ENCODE results near the gene CTNNAL1.
A peak's percentile ranks its signal among the peaks of the same experiment; 100 is the strongest.
"Not testable (repeated sequence)": the region's sequence is repeated elsewhere in the genome, so short reads cannot be mapped to it uniquely, and the experiment has no call there.

Gene CTNNAL1

GRCh38 chr9:108921200-108921599, 92.1 kb downstream of the CTNNAL1 start:
- no peak for DNase-seq

DNA sequence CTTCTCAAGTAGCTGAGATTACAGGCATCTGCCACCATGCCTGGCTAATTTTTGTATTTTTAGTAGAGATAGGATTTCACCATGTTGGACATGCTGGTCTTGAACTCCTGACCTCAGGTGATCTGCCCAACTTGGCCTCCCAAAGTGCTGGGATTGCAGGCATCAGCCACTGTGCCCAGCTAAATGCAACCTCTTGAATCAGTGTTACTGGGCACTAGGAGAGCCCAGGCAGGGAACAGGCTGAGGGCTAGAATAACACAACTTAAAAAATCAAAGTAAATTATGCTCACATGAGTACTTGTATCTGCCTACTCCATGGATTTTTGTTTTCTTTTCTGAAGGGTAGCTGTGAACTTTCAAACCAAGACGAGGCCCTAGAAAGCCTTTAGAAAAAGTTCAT, 92.9 kb downstream of the CTNNAL1 start:
- not testable (repeated sequence) for DNase-seq

GRCh38 chr9:108919517-108919916, 93.8 kb downstream of the CTNNAL1 start:
- DNase-seq = no peak

DNA sequence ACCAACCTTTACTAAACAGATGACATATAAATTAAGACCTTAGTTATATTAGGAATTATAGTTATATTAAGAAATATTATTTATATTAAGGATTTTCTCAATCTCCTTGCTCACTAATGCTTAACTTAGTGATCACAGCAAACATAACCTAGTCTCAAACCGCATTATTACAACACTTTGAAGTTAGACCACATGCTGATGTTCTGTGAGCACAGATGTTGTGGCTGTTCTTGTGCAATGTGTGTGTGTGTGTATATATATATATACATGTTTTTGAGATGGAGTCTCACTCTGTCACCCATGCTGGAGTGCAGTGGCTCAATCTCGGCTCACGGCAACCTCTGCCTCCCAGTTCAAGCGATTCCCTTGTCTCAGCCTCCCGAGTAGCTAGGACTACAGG, 99.9 kb downstream of the CTNNAL1 start:
- DNase-seq = no peak

DNA sequence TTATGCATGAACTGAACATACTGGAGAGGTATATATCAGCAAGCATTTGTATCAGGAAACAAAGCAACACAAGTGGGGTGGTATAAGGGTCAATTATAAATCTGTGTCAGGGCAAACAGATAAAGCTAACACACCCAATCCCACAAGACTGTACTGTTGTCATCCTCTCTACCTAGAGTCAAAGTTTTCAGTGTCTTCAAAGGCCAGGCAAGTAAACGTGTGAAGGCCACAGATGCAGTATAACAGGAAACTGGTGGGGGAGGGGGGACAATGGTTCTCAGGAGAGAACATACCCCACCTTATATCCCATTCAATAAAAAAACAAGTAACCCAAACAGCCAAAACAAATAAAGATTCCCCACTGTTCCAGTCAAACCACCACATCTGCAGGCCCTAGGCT, 101.5 kb downstream of the CTNNAL1 start:
- peak; percentile 15 for DNase-seq

DNA sequence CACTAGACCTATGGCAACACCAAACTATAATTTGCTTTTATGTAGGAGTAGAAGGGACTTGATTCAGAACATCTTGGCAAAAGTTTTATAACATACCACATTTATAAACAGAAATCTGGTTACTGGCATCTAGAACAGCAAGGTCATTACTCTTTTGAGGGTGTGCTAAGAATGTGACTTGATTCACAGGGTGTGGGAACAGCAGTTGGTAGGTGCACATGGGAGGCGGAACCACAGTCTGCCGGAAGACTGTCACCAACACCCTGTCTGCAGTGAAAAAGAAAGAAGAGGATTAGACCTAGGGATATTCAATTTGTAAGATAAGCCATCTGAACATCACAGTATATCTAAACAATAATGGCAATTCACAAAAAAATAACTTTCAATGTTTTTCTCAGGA, 102.4 kb downstream of the CTNNAL1 start:
- no peak for DNase-seq

GRCh38 chr9:108910402-108910801, 102.9 kb downstream of the CTNNAL1 start:
- no peak for DNase-seq

DNA sequence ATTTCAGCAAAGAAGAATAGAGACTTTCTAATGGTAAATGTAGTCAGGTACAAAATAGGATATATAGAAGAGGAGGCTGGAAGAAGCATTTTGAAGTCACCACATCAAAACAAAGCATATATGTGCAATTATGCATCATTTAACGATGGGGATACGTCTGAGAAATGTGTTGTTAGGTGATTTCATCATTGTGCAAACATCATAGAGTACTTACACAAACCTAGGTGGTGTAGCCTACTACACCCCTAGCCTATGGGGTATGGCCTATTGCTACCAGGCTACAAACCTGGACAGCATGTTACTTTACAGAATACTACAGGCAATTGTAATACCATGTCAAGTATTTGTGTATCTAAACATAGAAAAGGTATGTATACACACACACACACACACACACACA, 107.8 kb downstream of the CTNNAL1 start:
- no peak for DNase-seq

GRCh38 chr9:108904161-108904560, 109.1 kb downstream of the CTNNAL1 start:
- DNase-seq = no peak

DNA sequence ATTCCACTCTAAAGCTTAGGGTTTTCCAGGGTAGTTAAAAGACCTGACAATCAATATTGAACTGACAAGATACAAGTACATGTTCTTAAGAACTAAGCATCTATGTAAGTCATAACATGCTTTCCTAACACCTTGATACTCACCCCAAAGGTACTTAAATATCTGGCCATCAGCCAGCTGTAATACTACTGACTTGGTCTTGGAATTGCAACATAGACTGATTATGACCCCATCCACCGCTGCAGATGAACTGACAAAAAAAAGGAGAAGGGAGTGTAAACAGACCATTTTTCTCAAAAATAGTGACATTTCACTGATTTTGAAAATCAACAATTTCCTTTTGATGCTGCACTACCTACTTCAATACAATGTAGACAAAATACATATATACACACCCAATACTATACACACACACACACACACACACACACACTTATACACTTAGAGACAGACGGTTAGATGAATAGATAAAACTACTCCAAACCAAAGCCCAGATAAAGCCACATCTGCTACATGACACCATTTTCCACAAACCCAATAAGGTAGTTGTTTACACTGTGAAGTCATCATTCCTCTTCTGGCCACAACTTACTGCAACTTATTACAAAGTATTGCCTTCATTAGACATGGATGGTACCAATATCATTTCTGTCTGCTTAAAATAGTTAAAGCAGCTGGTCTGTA, 109.7 kb downstream of the CTNNAL1 start:
- DNase-seq = no peak

- no peak for DNase-seq
Observed at GRCh38 chr9:108900176-108900575, 113.1 kb downstream of the CTNNAL1 start.

DNA sequence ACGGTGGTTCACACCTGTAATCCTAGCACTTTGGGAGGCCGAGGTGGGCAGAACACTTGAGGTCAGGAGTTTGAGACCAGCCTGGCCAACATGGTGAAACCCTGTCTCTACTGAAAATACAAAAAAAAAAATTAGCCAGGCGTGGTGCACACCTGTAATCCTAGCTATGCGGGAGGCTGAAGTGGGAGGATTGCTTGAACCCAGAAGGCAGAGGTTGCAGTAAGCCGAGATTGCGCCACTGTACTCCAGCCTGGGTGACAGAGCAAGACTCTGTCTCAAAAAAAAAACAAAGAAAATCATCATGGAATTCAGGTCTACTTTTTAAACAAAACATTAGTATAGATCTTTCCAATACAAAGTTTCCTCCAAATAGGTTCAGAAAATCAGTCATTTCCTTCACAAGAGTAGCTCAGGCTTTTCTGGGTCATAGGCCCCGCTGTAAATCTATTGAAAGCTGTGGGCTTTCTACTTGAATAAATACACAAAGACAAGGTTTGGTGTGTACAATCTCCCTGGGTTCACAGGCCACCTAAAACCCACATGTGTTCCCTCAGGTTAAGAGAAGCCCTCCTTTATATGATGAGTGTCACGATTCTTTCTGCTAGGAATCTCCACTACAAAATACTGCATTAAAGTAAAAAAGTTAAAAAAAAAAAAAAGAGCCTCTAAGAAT, 114.1 kb downstream of the CTNNAL1 start:
- DNase-seq = not testable (repeated sequence)

- no peak for DNase-seq
Observed at GRCh38 chr9:108897324-108898096, 115.8 kb downstream of the CTNNAL1 start.

DNA sequence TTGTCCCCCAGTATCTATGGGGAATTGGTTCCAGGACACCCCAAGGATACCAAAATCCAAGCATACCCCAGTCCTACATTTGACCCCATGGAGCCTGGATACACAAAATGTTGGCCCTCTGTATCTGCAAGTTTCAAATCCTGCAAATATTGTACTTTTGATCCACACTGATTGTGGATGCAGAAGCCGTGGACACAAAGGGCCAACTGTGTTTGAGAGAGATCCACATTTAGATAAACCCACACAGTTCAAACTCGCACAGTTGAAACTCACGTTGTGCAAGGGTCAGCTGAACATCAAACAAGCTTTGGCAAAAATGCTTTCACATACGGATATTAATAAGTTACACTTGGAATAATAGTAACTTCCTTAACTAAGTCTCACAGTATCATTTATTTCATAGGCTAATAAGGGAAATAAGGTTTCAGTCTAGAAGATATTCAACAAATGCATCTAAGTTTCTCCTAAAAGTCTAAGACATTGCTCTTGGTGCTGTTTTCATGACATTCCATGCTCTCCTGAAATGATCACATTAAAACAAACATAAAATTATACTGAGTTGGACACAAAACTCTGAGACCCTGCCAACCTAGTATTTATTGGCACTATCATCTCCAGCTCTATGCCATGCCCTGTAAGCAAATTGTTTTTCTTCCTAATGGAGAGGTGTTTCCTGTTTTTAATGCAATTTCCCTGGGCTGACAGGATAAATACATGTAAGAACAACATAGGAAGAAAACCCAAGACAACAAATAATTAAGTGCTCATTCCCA, 118.9 kb downstream of the CTNNAL1 start:
- no peak for DNase-seq

Measured in CD4-positive, alpha-beta T cell treated with Interleukin-4 for 4 hours (primary cell).